B cell (primary cell): ENCODE data around the gene SLC13A3. TPM values are rescaled to one million over a fixed set of nuclear protein-coding genes. Genes with fewer than 3 reads are reported as not detected.

Source experiments
- ATAC-seq: fragments of 200-7000 bp; cut with Tn5 transposase; one replicate; pipeline ENCODE4 v1.10.0; 2021; ENCODE audit warnings: low read depth, mild to moderate bottlenecking, moderate number of reproducible peaks, moderate library complexity
- CTCF ChIA-PET: fragments of 350-600 bp; sonication (Branson Sonifier 250); formaldehyde crosslinking; loops from one replicate; lab custom pipeline; 2021; ENCODE audit warnings: antibody characterized with exemption, inconsistent platforms; lab: Charles Lee
- POLR2A ChIA-PET: fragments of 350-600 bp; sonication (Branson Sonifier 250); formaldehyde crosslinking; loops from one replicate; lab custom pipeline; 2021; ENCODE audit warnings: antibody characterized with exemption; lab: Charles Lee
- DNase-seq: peaks from one replicate; pipeline ENCODE4 v3.0.0; 2013
- H2AFZ ChIP-seq: 2 replicates; pipeline ENCODE4 v1.6.1; 2012; ENCODE audit warnings: mild to moderate bottlenecking, low read depth, low read length; ENCODE audit not compliant: insufficient read depth, poor library complexity, severe bottlenecking
- H3K27ac ChIP-seq, 2 donors: 1 replicate in 1 of 2; 2 replicates in 1 of 2; pipeline ENCODE4 v1.5.1; 2012 to 2013; ENCODE audit warnings: low read length in 2 of 2, mild to moderate bottlenecking in 2 of 2, moderate library complexity in 1 of 2
- H3K27me3 ChIP-seq, 4 experiments: fragments of 200-600 bp in 1 of 4; sonication (generic) in 1 of 4; replicated peaks in 1 of 4; 1 replicate in 2 of 4; 2 replicates in 2 of 4; pipeline versions ENCODE4 v1.6.1 to v1.7.0; 2013 to 2016; ENCODE audit warnings: low read length in 3 of 4, mild to moderate bottlenecking in 2 of 4, mixed read lengths in 1 of 4, moderate library complexity in 1 of 4; ENCODE audit not compliant: insufficient read depth in 4 of 4, control insufficient read depth in 3 of 4; ENCODE audit errors: control extremely low read depth in 1 of 4
- H3K36me3 ChIP-seq, 2 experiments: replicated peaks in 1 of 2; 1 replicate in 1 of 2; 2 replicates in 1 of 2; pipeline versions ENCODE4 v1.6.1 to v1.7.1; 2013; ENCODE audit warnings: low read length in 1 of 2; ENCODE audit not compliant: insufficient read depth in 2 of 2, control insufficient read depth in 1 of 2; ENCODE audit errors: control extremely low read depth in 1 of 2, extremely low read depth in 1 of 2
- H3K4me1 ChIP-seq, 2 donors: fragments of 200-600 bp in 1 of 2; sonication (generic) in 1 of 2; 1 replicate in 1 of 2; 2 replicates in 1 of 2; pipeline versions ENCODE4 v1.5.1 to v1.6.1; 2013 to 2017; ENCODE audit warnings: low read length in 2 of 2; ENCODE audit not compliant: control insufficient read depth in 2 of 2, insufficient read depth in 2 of 2
- H3K4me2 ChIP-seq: replicated peaks from 2 replicates; pipeline ENCODE3; 2012; ENCODE audit warnings: mild to moderate bottlenecking, low read depth, low read length; ENCODE audit not compliant: poor library complexity, severe bottlenecking
- H3K4me3 ChIP-seq, 5 experiments: fragments of 200-600 bp in 1 of 5; sonication (generic) in 1 of 5; 1 replicate in 3 of 5; 2 replicates in 2 of 5; pipeline versions ENCODE4 v1.5.1 to v1.7.0; 2011 to 2016; ENCODE audit warnings: low read length in 4 of 5, mild to moderate bottlenecking in 4 of 5, low read depth in 2 of 5, control low read depth in 1 of 5, moderate library complexity in 1 of 5; ENCODE audit not compliant: insufficient read depth in 1 of 5; ENCODE audit errors: control extremely low read depth in 1 of 5, extremely low read depth in 1 of 5
- H3K79me2 ChIP-seq: fragments of 200-600 bp; sonication (generic); one replicate; pipeline ENCODE4 v1.6.0; 2016; ENCODE audit warnings: low read length; ENCODE audit not compliant: control insufficient read depth, insufficient read depth
- H3K9ac ChIP-seq: fragments of 200-600 bp; sonication (generic); 2 replicates; pipeline ENCODE4 v1.6.1; 2017; ENCODE audit warnings: mild to moderate bottlenecking, low read length, moderate library complexity
- H3K9me3 ChIP-seq, 3 donors: one replicate each; pipeline versions ENCODE4 v1.6.1 to v1.7.1; 2013; ENCODE audit warnings: low read length in 2 of 3; ENCODE audit not compliant: control insufficient read depth in 2 of 3, insufficient read depth in 1 of 3; ENCODE audit errors: control extremely low read depth in 1 of 3
- H4K20me1 ChIP-seq: 2 replicates; pipeline ENCODE4 v1.6.0; 2012; ENCODE audit warnings: mild to moderate bottlenecking, low read length; ENCODE audit not compliant: insufficient read depth, control insufficient read depth, poor library complexity, severe bottlenecking
- H3K27ac Mint-ChIP-seq: one replicate; pipeline ENCODE4 v1.8.0; 2021; ENCODE audit warnings: mixed read lengths
- H3K27me3 Mint-ChIP-seq: one replicate; pipeline ENCODE4 v1.8.0; 2021; ENCODE audit warnings: mixed read lengths
- H3K4me1 Mint-ChIP-seq: one replicate; pipeline ENCODE4 v1.8.0; 2021; ENCODE audit warnings: mixed read lengths
- H3K4me3 Mint-ChIP-seq: one replicate; pipeline ENCODE4 v1.8.0; 2021; ENCODE audit warnings: mixed read lengths
- H3K9me3 Mint-ChIP-seq: one replicate; pipeline ENCODE4 v1.8.0; 2022; ENCODE audit warnings: mixed read lengths; ENCODE audit not compliant: insufficient read depth
- CTCF ChIP-seq: fragments of 200-600 bp; IDR thresholded peaks from one replicate; pipeline ENCODE4 v1.8.0; 2022; ENCODE audit warnings: antibody characterized with exemption, mild to moderate bottlenecking
- EZH2 ChIP-seq: IDR thresholded peaks from 2 replicates; pipeline ENCODE4 v1.6.1; 2012; ENCODE audit warnings: borderline replicate concordance, low read depth, mild to moderate bottlenecking, moderate library complexity, low read length; ENCODE audit not compliant: insufficient read depth, poor library complexity, severe bottlenecking
- WGBS: methylation state at CpG from one replicate; pipeline ENCODE4 v1.1.5; 2013; ENCODE audit warnings: missing lambda C conversion rate; ENCODE audit not compliant: insufficient coverage; 5-methylcytosine and 5-hydroxymethylcytosine counted together
- intact Hi-C: fragments of 100-400 bp; cut with micrococcal nuclease; formaldehyde crosslinking; loops from one replicate; pipeline ENCODE4 v1.10.0; 2022
- polyA plus RNA-seq: library from polyadenylated mRNA; depleted of rRNA; stranded (reverse); fragments of >200 nt; gene quantifications from 2 replicates; pipeline ENCODE4 v1.2.3, GENCODE V29; 2012
- total RNA-seq, 2 donors: library from RNA; stranded (reverse); fragments of 120-200 nt in 1 of 2; gene quantifications; 1 replicate in 1 of 2; 2 replicates in 1 of 2; pipeline versions ENCODE4 v1.2.3 to v1.2.4, GENCODE V29; 2013 to 2022

Gene SLC13A3
- total and polyA plus RNA-seq, 2 donors (not counting 1 experiment from before 2014, with no cell fraction given) = 0.09 to 0.20 TPM

GRCh38 chr20:46689082-46689753 lies 38.0 kb upstream of the SLC13A3 start, which contains the start of gene TP53RK:
Gene TP53RK (minus strand): TSS chr20:46689444. CDS start chr20:46689414, 30 bp downstream.
- Histone ChIP-seq H3K4me3 (peak within 1 kb of the TSS; percentile 87 to 95 (median 93)), H3K4me1 (peaks cover 20 to 21% of the 10 kb centered on the region in 2 donors), H3K27me3 (no peaks in the 10 kb centered on the region), H3K4me2 (peak within 1 kb of the TSS; percentile 69), H3K27ac (peak within 1 kb of the TSS; percentile 76 to 80), H3K9me3 (no peaks in the 10 kb centered on the region), H3K9ac (peak within 1 kb of the TSS; percentile 82), H3K79me2 (peaks cover 47% of the 10 kb centered on the region), H3K36me3 (peaks cover 8 to 25% of the 10 kb centered on the region in 2 experiments), H2AFZ (peak within 1 kb of the TSS; percentile 96), H4K20me1 (peaks cover 44% of the 10 kb centered on the region)
- under 1% methylated on average over 71 of the region's 71 CpGs for WGBS
- CTCF ChIA-PET = interaction anchor here (0.6 to 2.7 kb wide), 2 partner anchors 8 to 32 kb away, joined by 3 to 17 read pairs; no protein-coding TSS in a partner anchor
- peak; percentile 97 for DNase-seq
- H3K9me3 Mint-ChIP-seq = no peaks in the 10 kb centered on the region
- POLR2A ChIA-PET = interaction anchor here (0.6 kb wide), 1 partner anchor 839 kb away, joined by 7 read pairs; no protein-coding TSS in a partner anchor
- ATAC-seq = peak; percentile 97
- peaks cover 40% of the 10 kb centered on the region for H3K4me1 Mint-ChIP-seq
- peak within 1 kb of the TSS; percentile 98 for H3K27ac Mint-ChIP-seq
- TF ChIP-seq CTCF (peak; percentile 34), EZH2 (no peak)
- H3K4me3 Mint-ChIP-seq = peak within 1 kb of the TSS; percentile 99
- intact Hi-C loops = loop anchor here (1.0 to 10.0 kb wide), 3 partner anchors 283 to 894 kb away; partner anchors contain the start of genes DNTTIP1, ELMO2 and WFDC3
- H3K27me3 Mint-ChIP-seq = no peaks in the 10 kb centered on the region
